MM.1S (cell line): Measurements from ENCODE around the gene ZAP70.
"Not testable (repeated sequence)": the region's sequence is repeated elsewhere in the genome, so short reads cannot be mapped to it uniquely, and the experiment has no call there.

Experiments used
- EZH2 ChIP-seq: fragments of 300-600 bp; sonication (generic); optimal IDR thresholded peaks from 2 replicates; pipeline ENCODE3; 2017; ENCODE audit warnings: low read depth, mild to moderate bottlenecking, antibody characterized with exemption, low read length, mixed read lengths
- TF ChIP-seq, protein P1 (sequence below): fragments of 300-600 bp; sonication (generic); IDR thresholded peaks from 2 replicates; pipeline ENCODE4 v1.5.1; 2016; ENCODE audit warnings: antibody characterized with exemption, low read length, mixed read lengths

DNA sequence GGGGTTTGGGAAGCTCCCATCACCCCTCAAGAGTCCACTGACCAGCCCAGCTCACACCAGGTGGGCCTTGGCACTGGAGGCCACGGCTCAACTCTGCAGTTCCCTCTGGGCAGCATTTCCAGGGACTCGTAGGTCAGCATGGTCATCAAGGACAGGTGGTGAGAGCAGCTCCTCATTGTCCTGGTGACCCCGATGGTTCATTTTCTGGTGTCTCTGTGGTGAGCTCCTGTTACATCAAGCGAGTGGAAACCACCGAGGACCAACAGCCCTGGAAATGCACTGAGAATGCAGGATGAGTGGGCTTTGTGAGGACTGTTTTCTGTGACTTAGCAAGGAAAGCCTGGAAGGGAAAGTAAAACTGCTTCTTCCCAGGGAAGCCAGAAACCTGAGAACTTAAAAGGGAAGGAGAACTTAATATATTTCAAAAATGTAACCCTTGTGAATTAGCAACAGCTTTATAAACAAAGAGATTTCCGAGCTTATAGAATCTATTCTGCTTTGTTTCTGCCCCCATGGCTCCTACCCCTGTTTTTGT, 40.7 kb upstream of the ZAP70 start:
- not testable (repeated sequence) for TF ChIP-seq EZH2
- TF ChIP-seq, protein P1, sequence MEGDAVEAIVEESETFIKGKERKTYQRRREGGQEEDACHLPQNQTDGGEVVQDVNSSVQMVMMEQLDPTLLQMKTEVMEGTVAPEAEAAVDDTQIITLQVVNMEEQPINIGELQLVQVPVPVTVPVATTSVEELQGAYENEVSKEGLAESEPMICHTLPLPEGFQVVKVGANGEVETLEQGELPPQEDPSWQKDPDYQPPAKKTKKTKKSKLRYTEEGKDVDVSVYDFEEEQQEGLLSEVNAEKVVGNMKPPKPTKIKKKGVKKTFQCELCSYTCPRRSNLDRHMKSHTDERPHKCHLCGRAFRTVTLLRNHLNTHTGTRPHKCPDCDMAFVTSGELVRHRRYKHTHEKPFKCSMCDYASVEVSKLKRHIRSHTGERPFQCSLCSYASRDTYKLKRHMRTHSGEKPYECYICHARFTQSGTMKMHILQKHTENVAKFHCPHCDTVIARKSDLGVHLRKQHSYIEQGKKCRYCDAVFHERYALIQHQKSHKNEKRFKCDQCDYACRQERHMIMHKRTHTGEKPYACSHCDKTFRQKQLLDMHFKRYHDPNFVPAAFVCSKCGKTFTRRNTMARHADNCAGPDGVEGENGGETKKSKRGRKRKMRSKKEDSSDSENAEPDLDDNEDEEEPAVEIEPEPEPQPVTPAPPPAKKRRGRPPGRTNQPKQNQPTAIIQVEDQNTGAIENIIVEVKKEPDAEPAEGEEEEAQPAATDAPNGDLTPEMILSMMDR, result not testable (repeated sequence)
